Hindlimb muscle (tissue), 1 donor: Measurements from ENCODE around the gene CAMKMT. TPM values are rescaled to one million over a fixed set of nuclear protein-coding genes. Genes with fewer than 3 reads are reported as not detected.

Experiments used
- DNase-seq: peaks from one replicate; pipeline ENCODE4 v3.0.0-alpha.2; 2013
- polyA plus RNA-seq: library from polyadenylated mRNA; unstranded; fragments of 120-200 nt; gene quantifications from one replicate; pipeline ENCODE4 v1.2.1, GENCODE V29; 2013; ENCODE audit not compliant: insufficient read length

The CAMKMT gene
- polyA plus RNA-seq, 1 donor: 4.3 TPM

GRCh38 chr2:44663471-44664073, 301.8 kb downstream of the CAMKMT start:
- no peak for DNase-seq

GRCh38 chr2:44668336-44668735, 306.6 kb downstream of the CAMKMT start:
- no peak for DNase-seq

- DNase-seq: no peak
These were observed 309.5 kb downstream of the CAMKMT start for GRCh38 chr2:44671276-44671675.

GRCh38 chr2:44671916-44672315, 310.2 kb downstream of the CAMKMT start:
- no peak for DNase-seq

- no peak for DNase-seq
These were observed 310.7 kb downstream of the CAMKMT start for GRCh38 chr2:44672431-44672830.

- DNase-seq: no peak
These were observed 312.9 kb downstream of the CAMKMT start for GRCh38 chr2:44674473-44675284.

GRCh38 chr2:44676379-44676778, 314.6 kb downstream of the CAMKMT start:
- no peak for DNase-seq

GRCh38 chr2:44679584-44679983, 317.8 kb downstream of the CAMKMT start:
- DNase-seq: no peak

- no peak for DNase-seq
These were observed 318.2 kb downstream of the CAMKMT start for GRCh38 chr2:44679990-44680389.

- no peak for DNase-seq
These were observed 318.8 kb downstream of the CAMKMT start for GRCh38 chr2:44680424-44680971.

- peak; percentile 15 for DNase-seq
These were observed 319.3 kb downstream of the CAMKMT start for GRCh38 chr2:44680983-44681531.

GRCh38 chr2:44682459-44682858, 320.7 kb downstream of the CAMKMT start:
- DNase-seq: no peak

- DNase-seq: no peak
These were observed 322.8 kb downstream of the CAMKMT start for GRCh38 chr2:44684559-44684958.

- no peak for DNase-seq
These were observed 324.8 kb downstream of the CAMKMT start for GRCh38 chr2:44686561-44686960.

GRCh38 chr2:44687686-44688455, 326.1 kb downstream of the CAMKMT start:
- no peak for DNase-seq

- no peak for DNase-seq
These were observed 326.8 kb downstream of the CAMKMT start for GRCh38 chr2:44688456-44689124.

- no peak for DNase-seq
These were observed 327.8 kb downstream of the CAMKMT start for GRCh38 chr2:44689516-44689915.

- DNase-seq: no peak
These were observed 329.5 kb downstream of the CAMKMT start for GRCh38 chr2:44691174-44691785.

GRCh38 chr2:44692821-44693220, 331.1 kb downstream of the CAMKMT start:
- DNase-seq: no peak

- no peak for DNase-seq
These were observed 339.1 kb downstream of the CAMKMT start for GRCh38 chr2:44700824-44701223.

- no peak for DNase-seq
These were observed 343.6 kb downstream of the CAMKMT start for GRCh38 chr2:44705356-44705755.
